Testis (tissue), 3 donors: ENCODE measurements around the gene TMEM106C. TPM values are rescaled to one million over a fixed set of nuclear protein-coding genes. Genes with fewer than 3 reads are reported as not detected.

Experiments
- DNase-seq: peaks from one replicate; pipeline ENCODE4 v3.0.0-alpha.2; 2019
- H3K27ac ChIP-seq, 2 donors: fragments of 200-600 bp; sonication (generic); one replicate each; pipeline ENCODE4 v1.5.1; 2019
- H3K27me3 ChIP-seq: fragments of 200-600 bp; sonication (generic); one replicate; pipeline ENCODE4 v1.5.1; 2019
- H3K36me3 ChIP-seq: fragments of 200-600 bp; sonication (generic); one replicate; pipeline ENCODE4 v1.5.1; 2017; ENCODE audit warnings: low read depth; ENCODE audit errors: missing control alignments
- H3K4me1 ChIP-seq: fragments of 200-600 bp; sonication (generic); one replicate; pipeline ENCODE4 v1.5.1; 2019
- H3K4me3 ChIP-seq, 2 donors: fragments of 200-600 bp; sonication (generic); one replicate each; pipeline ENCODE4 v1.5.1; 2017 to 2019
- H3K9me3 ChIP-seq: fragments of 200-600 bp; sonication (generic); one replicate; pipeline ENCODE4 v1.5.1; 2017
- CTCF ChIP-seq, 3 experiments: fragments of 450-650 bp in 2 of 3; fragments of 200-600 bp in 1 of 3; sonication (generic) in 1 of 3; IDR thresholded peaks; one replicate each; pipeline ENCODE4 v1.5.1; 2016 to 2019; ENCODE audit warnings: antibody characterized with exemption in 3 of 3, mild to moderate bottlenecking in 2 of 3, moderate library complexity in 1 of 3
- POLR2A ChIP-seq: fragments of 450-650 bp; IDR thresholded peaks from one replicate; pipeline ENCODE4 v1.6.1; 2017; ENCODE audit warnings: antibody characterized with exemption, mild to moderate bottlenecking, moderate library complexity
- WGBS, 2 donors: methylation state at CpG; one replicate each; pipeline ENCODE4 v1.1.5; 2018; 5-methylcytosine and 5-hydroxymethylcytosine counted together
- intact Hi-C: fragments of 100-400 bp; cut with DNase I; formaldehyde crosslinking; loops from one replicate; pipeline ENCODE4 v1.15.1; 2023; ENCODE audit warnings: low total_unique reads
- polyA plus RNA-seq: library from polyadenylated mRNA; stranded (reverse); fragments of 350-450 nt; fragmentation: Illumina TruSeq; extraction: RNeasy Lipid Tissue Mini Kit (QIAGEN cat#74804); gene quantifications from one replicate; pipeline ENCODE4 v1.2.3, GENCODE V29; 2014; ENCODE audit warnings: low read depth, low replicate concordance; ENCODE audit not compliant: insufficient read depth
- total RNA-seq, 2 donors: library from RNA; depleted of rRNA; stranded (reverse); fragments of >200 nt; gene quantifications; one replicate each; pipeline ENCODE4 v1.2.3, GENCODE V29; 2016

Gene TMEM106C
- total and polyA plus RNA-seq, 3 donors from 2014 or later, result 63.5 to 132 (median 91.1) TPM

- 66 to 78% methylated on average over 12 to 13 of the region's 13 CpGs for WGBS, 2 donors
Measured at GRCh38 chr12:47991106-47992061, 28.0 kb downstream of the TMEM106C start.

GRCh38 chr12:47992776-47993175, 29.4 kb downstream of the TMEM106C start:
- H3K4me1 ChIP-seq, result peaks cover 5% of the 10 kb centered on the region
- TF ChIP-seq CTCF (IDR thresholded peaks at IDR 0.05) (no peak), POLR2A (no peak)
- no peaks in the 10 kb centered on the region for H3K36me3 ChIP-seq
- intact Hi-C loops, result no loop called here
- no peaks in the 10 kb centered on the region for H3K27me3 ChIP-seq
- no peak overlapping the region for H3K4me3 ChIP-seq
- no peak overlapping the region for H3K27ac ChIP-seq
- DNase-seq, result no peak
- no peaks in the 10 kb centered on the region for H3K9me3 ChIP-seq
- 80 to 94% methylated on average over 3 to 10 of the region's 10 CpGs for WGBS, 2 donors

More at GRCh38 chr12:47991106-47992061, 28.0 kb downstream of the TMEM106C start:
- no peak overlapping the region for H3K4me3 ChIP-seq
- no peaks in the 10 kb centered on the region for H3K9me3 ChIP-seq
- intact Hi-C loops, result no loop called here
- H3K27me3 ChIP-seq, result no peaks in the 10 kb centered on the region
- TF ChIP-seq CTCF (IDR thresholded peaks at IDR 0.05) (no peak), POLR2A (no peak)
- no peaks in the 10 kb centered on the region for H3K36me3 ChIP-seq
- no peak overlapping the region for H3K27ac ChIP-seq
- peaks cover 5% of the 10 kb centered on the region for H3K4me1 ChIP-seq
- DNase-seq, result no peak

- Histone ChIP-seq H3K9me3 (no peaks in the 10 kb centered on the region), H3K27ac (no peak overlapping the region), H3K27me3 (no peaks in the 10 kb centered on the region), H3K4me1 (peaks cover under 1% of the 10 kb centered on the region), H3K4me3 (no peak overlapping the region), H3K36me3 (no peaks in the 10 kb centered on the region)
- TF ChIP-seq POLR2A, result no peak
- no peak for TF ChIP-seq CTCF (IDR thresholded peaks at IDR 0.05)
- DNase-seq, result no peak
- WGBS, 2 donors, result 96 to 98% methylated on average over 3 to 5 of the region's 5 CpGs
- intact Hi-C loops, result no loop called here
Measured at GRCh38 chr12:47993491-47993890, 30.1 kb downstream of the TMEM106C start.

- WGBS, 2 donors, result 35 to 48% methylated on average over 4 of the region's 4 CpGs
- H3K4me1 ChIP-seq, result no peaks in the 10 kb centered on the region
- TF ChIP-seq CTCF (IDR thresholded peaks at IDR 0.05) (no peak), POLR2A (no peak)
- DNase-seq, result no peak
- H3K4me3 ChIP-seq, result no peak overlapping the region
- H3K27ac ChIP-seq, result no peak overlapping the region
- no peaks in the 10 kb centered on the region for H3K9me3 ChIP-seq
- intact Hi-C loops, result no loop called here
- H3K36me3 ChIP-seq, result no peaks in the 10 kb centered on the region
- no peaks in the 10 kb centered on the region for H3K27me3 ChIP-seq
Measured at GRCh38 chr12:47995981-47996401, 32.6 kb downstream of the TMEM106C start.
